Subcutaneous adipose tissue (tissue), 4 donors: ENCODE measurements around the gene GPC5. TPM values are rescaled to one million over a fixed set of nuclear protein-coding genes. Genes with fewer than 3 reads are reported as not detected.

Experiments used
- total RNA-seq, 4 donors: library from RNA; depleted of rRNA; stranded (reverse); fragments of >200 nt; gene quantifications; one replicate each; pipeline ENCODE4 v1.1.0, GENCODE V29; 2016
- TF ChIP-seq, protein P1 (sequence below): fragments of 450-650 bp; IDR thresholded peaks from one replicate; pipeline ENCODE4 v1.5.1; 2016; ENCODE audit warnings: low read depth, mild to moderate bottlenecking, control low read depth, antibody characterized with exemption, moderate library complexity

GPC5 gene
- total RNA-seq, 4 donors from 2014 or later = 0.16 to 0.44 TPM; not detected in 2

DNA sequence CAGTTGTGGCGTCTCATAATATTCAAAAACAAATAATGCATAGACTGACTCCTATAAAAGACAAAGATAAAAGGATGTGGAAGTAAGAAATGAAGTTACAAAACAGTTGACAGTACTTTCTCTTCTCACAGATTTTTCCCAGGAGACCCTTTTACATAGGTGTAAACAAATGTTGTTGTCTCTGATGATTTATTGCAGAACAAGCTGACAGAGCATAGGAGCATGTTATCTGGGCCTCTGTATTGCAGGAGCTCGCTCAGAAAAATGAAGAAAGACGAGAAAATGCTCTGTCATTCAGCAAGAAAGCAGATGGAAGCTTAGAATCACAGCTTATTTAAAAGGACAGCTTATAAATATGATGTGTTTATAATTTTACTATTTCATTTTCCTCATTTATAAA, 1474.6 kb downstream of the GPC5 start:
- TF ChIP-seq, protein P1, sequence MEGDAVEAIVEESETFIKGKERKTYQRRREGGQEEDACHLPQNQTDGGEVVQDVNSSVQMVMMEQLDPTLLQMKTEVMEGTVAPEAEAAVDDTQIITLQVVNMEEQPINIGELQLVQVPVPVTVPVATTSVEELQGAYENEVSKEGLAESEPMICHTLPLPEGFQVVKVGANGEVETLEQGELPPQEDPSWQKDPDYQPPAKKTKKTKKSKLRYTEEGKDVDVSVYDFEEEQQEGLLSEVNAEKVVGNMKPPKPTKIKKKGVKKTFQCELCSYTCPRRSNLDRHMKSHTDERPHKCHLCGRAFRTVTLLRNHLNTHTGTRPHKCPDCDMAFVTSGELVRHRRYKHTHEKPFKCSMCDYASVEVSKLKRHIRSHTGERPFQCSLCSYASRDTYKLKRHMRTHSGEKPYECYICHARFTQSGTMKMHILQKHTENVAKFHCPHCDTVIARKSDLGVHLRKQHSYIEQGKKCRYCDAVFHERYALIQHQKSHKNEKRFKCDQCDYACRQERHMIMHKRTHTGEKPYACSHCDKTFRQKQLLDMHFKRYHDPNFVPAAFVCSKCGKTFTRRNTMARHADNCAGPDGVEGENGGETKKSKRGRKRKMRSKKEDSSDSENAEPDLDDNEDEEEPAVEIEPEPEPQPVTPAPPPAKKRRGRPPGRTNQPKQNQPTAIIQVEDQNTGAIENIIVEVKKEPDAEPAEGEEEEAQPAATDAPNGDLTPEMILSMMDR = no peak

- TF ChIP-seq, protein P1 = no peak
These were observed 1488.2 kb downstream of the GPC5 start for GRCh38 chr13:92886535-92887077.

GRCh38 chr13:92894447-92894846, 1496.0 kb downstream of the GPC5 start:
- TF ChIP-seq, protein P1 = no peak

- TF ChIP-seq, protein P1 = no peak
These were observed 1498.4 kb downstream of the GPC5 start for GRCh38 chr13:92896842-92897241.

- TF ChIP-seq, protein P1 = no peak
These were observed 1502.0 kb downstream of the GPC5 start for GRCh38 chr13:92900446-92900845.

- TF ChIP-seq, protein P1 = no peak
These were observed 1503.3 kb downstream of the GPC5 start for GRCh38 chr13:92901739-92902138.

DNA sequence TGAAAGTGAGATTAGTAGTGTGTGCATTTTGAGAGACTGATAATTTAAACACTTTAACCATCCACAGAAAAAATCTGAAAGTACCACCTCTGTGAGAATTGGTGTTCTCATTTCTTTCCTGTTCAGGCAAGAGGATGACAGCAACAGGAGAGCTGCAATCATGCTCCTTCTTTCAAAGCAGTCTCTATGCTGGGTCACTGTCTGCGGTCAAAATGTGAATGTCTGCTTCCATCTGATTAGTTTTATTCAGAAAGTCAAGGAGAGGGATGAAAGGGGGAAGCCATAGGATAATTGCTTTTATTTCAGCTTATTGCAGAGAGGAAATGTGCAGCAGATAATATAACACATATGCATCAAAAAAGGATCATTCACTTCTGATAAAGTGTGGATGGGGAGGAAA, 1514.2 kb downstream of the GPC5 start:
- TF ChIP-seq, protein P1 = no peak
